OCI-LY1 (cell line): ENCODE data around the gene PPP2R2C.

ENCODE experiments used
- H2AFZ ChIP-seq: fragments of 200-600 bp; sonication (generic), shearing (Covaris generic); 2 replicates; pipeline ENCODE4 v1.6.0; 2014; ENCODE audit warnings: antibody characterized with exemption, mild to moderate bottlenecking, low read length
- H3F3A ChIP-seq: fragments of 200-600 bp; sonication (generic), shearing (Covaris generic); 2 replicates; pipeline ENCODE4 v1.6.0; 2014; ENCODE audit warnings: mild to moderate bottlenecking, antibody characterized with exemption, low read length, moderate library complexity; ENCODE audit not compliant: insufficient read depth
- H3K27ac ChIP-seq: fragments of 200-600 bp; sonication (generic); 2 replicates; pipeline ENCODE4 v1.5.1; 2014; ENCODE audit warnings: low read length, mixed run types, mild to moderate bottlenecking, low read depth; ENCODE audit not compliant: poor library complexity, severe bottlenecking
- H3K27me3 ChIP-seq: fragments of 200-600 bp; sonication (generic); 2 replicates; pipeline ENCODE4 v1.6.0; 2014; ENCODE audit warnings: antibody characterized with exemption, mild to moderate bottlenecking, low read length, moderate library complexity; ENCODE audit not compliant: insufficient read depth
- H3K36me3 ChIP-seq: fragments of 200-600 bp; sonication (generic); 2 replicates; pipeline ENCODE4 v1.6.1; 2014; ENCODE audit warnings: mild to moderate bottlenecking, antibody characterized with exemption, low read length, moderate library complexity, mixed read lengths; ENCODE audit not compliant: insufficient read depth
- H3K4me1 ChIP-seq: fragments of 200-600 bp; sonication (generic); 2 replicates; pipeline ENCODE4 v1.5.1; 2014; ENCODE audit warnings: mild to moderate bottlenecking, low read length, moderate library complexity; ENCODE audit not compliant: insufficient read depth, severe bottlenecking
- H3K4me2 ChIP-seq: fragments of 200-600 bp; sonication (generic), shearing (Covaris generic); 2 replicates; pipeline ENCODE4 v1.6.1; 2014; ENCODE audit warnings: low read length
- H3K4me3 ChIP-seq: fragments of 200-600 bp; sonication (generic); 2 replicates; pipeline ENCODE4 v1.5.1; 2014; ENCODE audit warnings: low read length, low read depth, mild to moderate bottlenecking, mixed read lengths; ENCODE audit not compliant: poor library complexity, severe bottlenecking
- H3K79me2 ChIP-seq: fragments of 200-600 bp; shearing (Covaris generic); 2 replicates; pipeline ENCODE4 v1.6.1; 2016; ENCODE audit warnings: mixed run types, low read length, mixed read lengths; ENCODE audit not compliant: insufficient read depth
- H3K9ac ChIP-seq: fragments of 200-600 bp; sonication (generic), shearing (Covaris generic); 2 replicates; pipeline ENCODE4 v1.6.1; 2014; ENCODE audit warnings: mild to moderate bottlenecking, low read length, mixed read lengths
- H3K9me2 ChIP-seq: fragments of 200-600 bp; sonication (generic), shearing (Covaris generic); 2 replicates; pipeline ENCODE4 v1.6.1; 2014; ENCODE audit warnings: low read depth, mild to moderate bottlenecking, low read length, mixed read lengths
- H3K9me3 ChIP-seq: fragments of 200-600 bp; shearing (Covaris generic); 2 replicates; pipeline ENCODE4 v1.6.1; 2014; ENCODE audit warnings: low read length, mixed read lengths
- H4K20me1 ChIP-seq: fragments of 200-600 bp; sonication (generic), shearing (Covaris generic); 2 replicates; pipeline ENCODE4 v1.6.0; 2016; ENCODE audit warnings: mild to moderate bottlenecking, low read length; ENCODE audit not compliant: insufficient read depth
- EZH2 ChIP-seq: fragments of 200-600 bp; sonication (generic), shearing (Covaris generic); IDR thresholded peaks from 2 replicates; pipeline ENCODE4 v1.8.0; 2017; ENCODE audit warnings: borderline replicate concordance, mixed run types, mild to moderate bottlenecking, antibody characterized with exemption, low read length, moderate library complexity, mixed read lengths
- TF ChIP-seq, protein P1 (sequence below): fragments of 200-600 bp; sonication (generic), shearing (Covaris generic); IDR thresholded peaks from 2 replicates; pipeline ENCODE4 v1.5.1; 2017; ENCODE audit warnings: mild to moderate bottlenecking, antibody characterized with exemption, low read length, moderate library complexity, mixed read lengths

Gene PPP2R2C

DNA sequence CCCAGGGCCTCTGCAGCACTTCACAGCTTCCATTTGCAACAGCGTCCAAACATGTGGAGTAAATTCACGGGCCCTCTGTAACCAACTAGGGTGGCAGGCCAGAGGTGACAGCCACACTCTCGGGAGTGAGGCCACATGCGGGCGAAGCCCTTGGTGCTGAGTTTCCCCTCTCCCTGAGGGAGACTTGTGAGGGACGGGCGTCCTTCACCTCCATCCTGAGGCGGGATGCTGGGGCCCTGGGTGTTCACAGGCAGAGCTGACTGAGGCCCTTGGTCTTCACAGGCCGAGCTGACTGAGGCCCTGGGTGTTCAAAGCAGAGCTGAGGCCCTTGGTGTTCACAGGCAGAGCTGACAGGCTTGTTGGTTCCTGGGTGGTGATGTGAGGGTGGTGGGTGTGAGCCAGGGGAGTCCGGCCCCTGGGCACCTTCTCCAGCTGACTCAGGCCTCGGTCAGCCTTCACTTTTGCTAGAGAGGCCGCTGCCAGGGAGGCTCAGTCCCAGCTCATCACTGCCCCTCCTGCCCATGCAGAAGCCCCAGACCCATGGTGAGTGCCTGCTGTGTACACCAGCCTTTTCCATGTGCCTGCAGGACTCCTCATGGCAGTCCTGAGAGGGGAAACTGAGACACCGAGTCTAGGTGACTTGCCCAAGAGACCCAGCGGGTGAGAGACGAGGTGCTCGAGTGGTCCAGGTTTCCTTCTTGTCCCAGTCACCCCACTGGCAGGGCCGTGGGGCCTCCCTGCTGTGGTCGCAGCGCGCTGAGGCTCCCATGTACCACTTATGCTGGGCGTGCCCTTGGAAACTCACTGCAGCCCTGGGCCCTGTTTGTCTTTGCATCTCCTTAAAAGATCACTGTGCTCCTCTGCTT, 194.2 kb downstream of the PPP2R2C start:
- no peak overlapping the region for H3K4me3 ChIP-seq

DNA sequence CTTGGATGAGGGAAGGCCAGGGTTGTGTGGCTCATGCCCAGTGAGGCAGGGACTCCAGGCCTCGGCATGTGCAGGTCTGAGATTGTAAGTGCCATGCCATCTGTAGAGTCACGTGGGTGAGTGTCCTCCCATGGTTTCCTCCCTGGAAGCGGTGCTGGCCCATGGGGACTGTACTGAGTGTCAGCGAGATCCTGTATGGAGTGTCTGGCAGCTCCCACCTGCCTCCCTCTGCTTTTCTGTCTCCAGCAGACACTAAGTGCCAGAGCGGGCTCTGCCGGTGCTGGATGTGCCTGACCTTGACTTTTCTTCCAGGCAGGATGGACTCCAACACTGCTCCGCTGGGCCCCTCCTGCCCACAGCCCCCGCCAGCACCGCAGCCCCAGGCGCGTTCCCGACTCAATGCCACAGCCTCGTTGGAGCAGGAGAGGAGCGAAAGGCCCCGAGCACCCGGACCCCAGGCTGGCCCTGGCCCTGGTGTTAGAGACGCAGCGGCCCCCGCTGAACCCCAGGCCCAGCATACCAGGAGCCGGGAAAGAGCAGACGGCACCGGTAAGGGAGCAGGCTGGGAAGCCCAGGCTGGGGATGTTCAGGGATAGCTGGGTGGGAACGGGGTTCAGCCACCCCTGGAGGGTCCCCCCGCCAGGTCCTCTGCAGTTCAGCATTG, 195.1 kb downstream of the PPP2R2C start:
- Histone ChIP-seq H4K20me1 (no peaks in the 10 kb centered on the region), H3K9me2 (no peaks in the 10 kb centered on the region), H3K4me3 (no peak overlapping the region), H3K79me2 (no peaks in the 10 kb centered on the region), H3K9ac (no peak overlapping the region), H3K9me3 (no peaks in the 10 kb centered on the region), H3F3A (no peaks in the 10 kb centered on the region), H2AFZ (no peak overlapping the region), H3K4me2 (no peak overlapping the region), H3K27me3 (no peaks in the 10 kb centered on the region), H3K36me3 (no peaks in the 10 kb centered on the region), H3K4me1 (no peaks in the 10 kb centered on the region), H3K27ac (no peak overlapping the region)
- TF ChIP-seq, protein P1, sequence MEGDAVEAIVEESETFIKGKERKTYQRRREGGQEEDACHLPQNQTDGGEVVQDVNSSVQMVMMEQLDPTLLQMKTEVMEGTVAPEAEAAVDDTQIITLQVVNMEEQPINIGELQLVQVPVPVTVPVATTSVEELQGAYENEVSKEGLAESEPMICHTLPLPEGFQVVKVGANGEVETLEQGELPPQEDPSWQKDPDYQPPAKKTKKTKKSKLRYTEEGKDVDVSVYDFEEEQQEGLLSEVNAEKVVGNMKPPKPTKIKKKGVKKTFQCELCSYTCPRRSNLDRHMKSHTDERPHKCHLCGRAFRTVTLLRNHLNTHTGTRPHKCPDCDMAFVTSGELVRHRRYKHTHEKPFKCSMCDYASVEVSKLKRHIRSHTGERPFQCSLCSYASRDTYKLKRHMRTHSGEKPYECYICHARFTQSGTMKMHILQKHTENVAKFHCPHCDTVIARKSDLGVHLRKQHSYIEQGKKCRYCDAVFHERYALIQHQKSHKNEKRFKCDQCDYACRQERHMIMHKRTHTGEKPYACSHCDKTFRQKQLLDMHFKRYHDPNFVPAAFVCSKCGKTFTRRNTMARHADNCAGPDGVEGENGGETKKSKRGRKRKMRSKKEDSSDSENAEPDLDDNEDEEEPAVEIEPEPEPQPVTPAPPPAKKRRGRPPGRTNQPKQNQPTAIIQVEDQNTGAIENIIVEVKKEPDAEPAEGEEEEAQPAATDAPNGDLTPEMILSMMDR, result no peak
- no peak for TF ChIP-seq EZH2

More for the DNA sequence above, 194.2 kb downstream of the PPP2R2C start:
- H3K27ac ChIP-seq, result no peak overlapping the region
- H3K9me2 ChIP-seq, result no peaks in the 10 kb centered on the region
- TF ChIP-seq, protein P1, result no peak
- H3K4me2 ChIP-seq, result no peak overlapping the region
- no peaks in the 10 kb centered on the region for H4K20me1 ChIP-seq
- no peaks in the 10 kb centered on the region for H3K36me3 ChIP-seq
- H2AFZ ChIP-seq, result no peak overlapping the region
- no peaks in the 10 kb centered on the region for H3K79me2 ChIP-seq
- H3K9me3 ChIP-seq, result no peaks in the 10 kb centered on the region
- no peak overlapping the region for H3K9ac ChIP-seq
- no peaks in the 10 kb centered on the region for H3K4me1 ChIP-seq
- H3K27me3 ChIP-seq, result no peaks in the 10 kb centered on the region
- no peaks in the 10 kb centered on the region for H3F3A ChIP-seq

DNA sequence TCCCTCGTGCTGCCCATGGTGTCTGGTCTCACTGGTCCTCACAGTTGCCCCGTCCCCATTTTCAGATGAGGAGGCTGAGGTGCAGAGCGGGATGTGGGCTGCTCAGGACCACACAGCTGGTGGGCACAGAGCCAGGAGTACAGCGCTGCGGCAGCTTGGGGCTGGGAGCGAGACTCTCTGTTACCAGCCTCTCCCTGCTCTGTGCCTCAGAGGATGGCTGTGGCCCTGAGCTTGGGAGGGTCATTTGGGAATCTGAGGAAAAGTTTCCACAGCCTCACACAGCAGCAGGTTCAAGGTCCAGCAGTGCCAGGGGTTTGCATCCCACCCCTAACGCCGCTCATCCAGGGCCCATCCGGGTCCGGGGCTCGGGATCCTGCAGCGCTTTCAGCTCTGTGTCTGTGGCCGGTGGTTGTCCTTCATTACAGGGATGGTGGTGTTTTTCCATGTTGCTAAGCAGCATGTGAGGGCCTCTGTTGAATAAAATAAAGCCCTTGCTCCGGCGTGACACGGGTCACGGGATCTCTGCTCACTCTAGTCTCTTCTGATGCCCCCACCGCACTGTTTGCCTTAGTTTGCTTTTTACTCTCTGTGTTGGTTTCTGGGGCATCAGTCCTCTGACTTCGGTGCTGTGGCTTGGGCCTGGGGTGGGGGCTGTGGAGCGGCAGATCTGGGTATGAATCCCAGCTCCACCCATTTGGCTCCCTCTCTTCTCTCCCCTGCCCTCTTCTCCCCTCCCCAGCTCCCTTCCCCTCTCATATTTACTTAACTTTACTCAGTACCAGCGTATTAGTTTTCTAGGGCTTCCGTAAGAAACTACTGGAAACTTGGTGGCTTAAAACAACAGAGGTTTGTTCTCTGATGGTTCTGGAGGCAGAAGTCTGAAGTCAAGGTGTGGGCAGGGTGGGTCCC, 196.3 kb downstream of the PPP2R2C start:
- no peak overlapping the region for H3K9ac ChIP-seq

More for the DNA sequence above, 196.3 kb downstream of the PPP2R2C start:
- Histone ChIP-seq H3F3A (no peaks in the 10 kb centered on the region), H3K4me1 (no peaks in the 10 kb centered on the region), H3K4me3 (no peak overlapping the region), H3K79me2 (no peaks in the 10 kb centered on the region), H3K9me3 (no peaks in the 10 kb centered on the region), H3K36me3 (no peaks in the 10 kb centered on the region), H3K27me3 (no peaks in the 10 kb centered on the region), H4K20me1 (no peaks in the 10 kb centered on the region), H2AFZ (no peak overlapping the region), H3K27ac (no peak overlapping the region), H3K9me2 (no peaks in the 10 kb centered on the region), H3K4me2 (no peak overlapping the region)
- no peak for TF ChIP-seq EZH2
- TF ChIP-seq, protein P1, result no peak
